A673 (cell line): ENCODE measurements around the gene POLR3F. TPM values are rescaled to one million over a fixed set of nuclear protein-coding genes. Genes with fewer than 3 reads are reported as not detected.

Experiments used
- BruUV-seq: library from RNA; stranded (reverse); fragments of 400-500 nt; replicated peaks from 2 replicates; lab custom pipeline; 2021; lab: Mats Ljungman, UMichigan
- CTCF ChIA-PET: fragments of 300-600 bp; sonication (Branson Sonifier 250); formaldehyde crosslinking; loops from one replicate; lab custom pipeline; 2022; ENCODE audit warnings: antibody characterized with exemption; lab: Charles Lee
- POLR2A ChIA-PET: fragments of 300-600 bp; sonication (Branson Sonifier 250); formaldehyde crosslinking; loops from one replicate; lab custom pipeline; 2022; ENCODE audit warnings: antibody characterized with exemption; ENCODE audit not compliant: low non-redundant PET; lab: Charles Lee
- DNase-seq: peaks from one replicate; pipeline ENCODE4 v3.0.0-alpha.2; 2015; ENCODE audit warnings: low spot score
- H3K27ac ChIP-seq: fragments of 200-600 bp; sonication (generic); 2 replicates; pipeline ENCODE4 v1.5.1; 2016; ENCODE audit warnings: mixed run types, low read depth, mild to moderate bottlenecking, mixed read lengths, antibody characterized with exemption, low read length; ENCODE audit not compliant: poor library complexity, severe bottlenecking
- H3K27me3 ChIP-seq: fragments of 200-600 bp; sonication (generic); replicated peaks from 2 replicates; pipeline ENCODE4 v1.6.1; 2017; ENCODE audit warnings: mixed run types, low read depth, mild to moderate bottlenecking, mixed read lengths, antibody characterized with exemption, low read length; ENCODE audit not compliant: insufficient read depth, poor library complexity
- H3K36me3 ChIP-seq: fragments of 200-600 bp; sonication (generic); 2 replicates; pipeline ENCODE4 v1.6.1; 2016; ENCODE audit warnings: mixed run types, mild to moderate bottlenecking, mixed read lengths, antibody characterized with exemption, low read length; ENCODE audit not compliant: insufficient read depth, poor library complexity, severe bottlenecking
- H3K4me1 ChIP-seq: fragments of 200-600 bp; sonication (generic); 2 replicates; pipeline ENCODE4 v1.6.1; 2017; ENCODE audit warnings: mixed run types, mild to moderate bottlenecking, mixed read lengths, antibody characterized with exemption, low read length; ENCODE audit not compliant: insufficient read depth, poor library complexity, severe bottlenecking
- H3K4me3 ChIP-seq: fragments of 200-600 bp; sonication (generic); 2 replicates; pipeline ENCODE4 v1.5.1; 2016; ENCODE audit warnings: low read depth, mixed run types, mild to moderate bottlenecking, mixed read lengths, low read length; ENCODE audit not compliant: poor library complexity, severe bottlenecking
- H3K9me3 ChIP-seq: fragments of 200-600 bp; sonication (generic); 2 replicates; pipeline ENCODE4 v1.6.1; 2016; ENCODE audit warnings: mixed run types, low read depth, mild to moderate bottlenecking, mixed read lengths, antibody characterized with exemption, low read length; ENCODE audit not compliant: poor library complexity, severe bottlenecking
- EZH2 ChIP-seq: fragments of 200-600 bp; sonication (generic); IDR thresholded peaks from 2 replicates; pipeline ENCODE4 v1.6.1; 2017; ENCODE audit warnings: borderline replicate concordance, low read depth, mild to moderate bottlenecking, mixed read lengths, antibody characterized with exemption, low read length; ENCODE audit not compliant: poor library complexity, severe bottlenecking
- intact Hi-C: fragments of 100-400 bp; cut with micrococcal nuclease; formaldehyde crosslinking; loops from one replicate; pipeline ENCODE4 v1.10.0; 2022; ENCODE audit not compliant: unreplicated experiment
- total RNA-seq: library from RNA; stranded (reverse); gene quantifications from 2 replicates; pipeline ENCODE4 v1.2.3, GENCODE V29; 2021
- TF ChIP-seq, protein P1 (sequence below): fragments of 300-800, 200-600 bp; sonication (generic); conservative IDR thresholded peaks from 2 replicates; pipeline ENCODE4 v1.5.1; 2017; ENCODE audit warnings: low read depth, mild to moderate bottlenecking, antibody characterized with exemption, low read length, moderate library complexity, mixed read lengths

The POLR3F gene
- total RNA-seq, 1 experiment from 2014 or later, result 22.1 TPM

DNA sequence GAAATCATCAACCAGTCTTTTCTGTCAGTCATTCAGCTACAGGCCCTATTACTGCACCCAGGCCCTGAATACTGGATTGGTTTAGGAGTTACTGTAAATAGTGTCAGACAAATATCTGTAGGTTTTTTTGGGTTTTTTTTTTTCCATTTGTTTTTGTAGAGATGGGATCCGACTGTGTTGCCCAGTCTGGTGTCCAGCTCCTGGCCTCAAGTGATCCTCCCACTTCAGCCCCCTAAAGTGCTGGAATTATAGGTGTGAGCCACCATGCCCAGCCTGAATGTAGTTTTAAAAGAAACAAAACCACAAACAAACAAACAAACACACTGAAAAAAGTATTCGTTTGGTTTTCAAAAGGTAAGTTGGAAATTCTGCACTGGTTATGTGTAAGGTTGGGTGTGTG lies 40.0 kb upstream of the POLR3F start:
- Histone ChIP-seq H3K36me3 (no peaks in the 10 kb centered on the region), H3K4me3 (no peak overlapping the region), H3K4me1 (no peaks in the 10 kb centered on the region), H3K27me3 (no peaks in the 10 kb centered on the region), H3K27ac (no peak overlapping the region), H3K9me3 (no peaks in the 10 kb centered on the region)
- TF ChIP-seq, protein P1, sequence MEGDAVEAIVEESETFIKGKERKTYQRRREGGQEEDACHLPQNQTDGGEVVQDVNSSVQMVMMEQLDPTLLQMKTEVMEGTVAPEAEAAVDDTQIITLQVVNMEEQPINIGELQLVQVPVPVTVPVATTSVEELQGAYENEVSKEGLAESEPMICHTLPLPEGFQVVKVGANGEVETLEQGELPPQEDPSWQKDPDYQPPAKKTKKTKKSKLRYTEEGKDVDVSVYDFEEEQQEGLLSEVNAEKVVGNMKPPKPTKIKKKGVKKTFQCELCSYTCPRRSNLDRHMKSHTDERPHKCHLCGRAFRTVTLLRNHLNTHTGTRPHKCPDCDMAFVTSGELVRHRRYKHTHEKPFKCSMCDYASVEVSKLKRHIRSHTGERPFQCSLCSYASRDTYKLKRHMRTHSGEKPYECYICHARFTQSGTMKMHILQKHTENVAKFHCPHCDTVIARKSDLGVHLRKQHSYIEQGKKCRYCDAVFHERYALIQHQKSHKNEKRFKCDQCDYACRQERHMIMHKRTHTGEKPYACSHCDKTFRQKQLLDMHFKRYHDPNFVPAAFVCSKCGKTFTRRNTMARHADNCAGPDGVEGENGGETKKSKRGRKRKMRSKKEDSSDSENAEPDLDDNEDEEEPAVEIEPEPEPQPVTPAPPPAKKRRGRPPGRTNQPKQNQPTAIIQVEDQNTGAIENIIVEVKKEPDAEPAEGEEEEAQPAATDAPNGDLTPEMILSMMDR, result no peak
- TF ChIP-seq EZH2, result no peak
- ChIA-PET CTCF (no interaction called here), POLR2A (no interaction called here)
- no peak for DNase-seq
- intact Hi-C loops, result no loop called here
- no TSS peak for BruUV-seq

DNA sequence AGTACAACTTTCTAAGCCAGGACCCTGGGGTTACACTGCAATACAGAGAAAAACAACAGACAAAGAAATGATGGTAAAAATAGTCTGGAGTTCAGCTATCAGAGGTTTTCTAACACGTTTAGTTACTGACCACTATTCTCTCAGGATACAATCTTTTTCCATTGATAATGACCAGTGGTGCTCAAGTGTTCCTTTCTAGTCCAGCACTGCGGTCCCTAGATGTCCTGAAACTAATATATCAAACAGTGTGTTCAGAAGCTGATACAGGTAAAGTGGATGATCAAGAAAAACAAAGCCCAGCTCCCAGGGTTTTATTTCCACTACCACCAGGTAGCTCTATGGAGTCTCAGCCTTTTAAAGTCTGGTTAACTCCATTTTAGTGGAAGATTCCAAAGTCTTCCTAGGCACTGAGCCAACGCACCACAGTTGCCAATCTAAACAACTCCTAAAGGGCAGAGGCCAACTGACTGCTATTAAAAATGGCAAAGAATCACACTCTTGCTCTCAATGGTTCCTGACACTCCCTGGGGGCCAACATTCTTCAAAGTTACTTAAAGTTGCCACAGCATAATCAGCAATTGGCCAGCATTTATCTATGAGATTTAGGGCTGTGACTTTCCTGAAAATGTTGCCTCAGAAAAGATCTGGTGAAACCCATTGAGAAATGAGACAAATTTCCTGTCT lies 38.6 kb upstream of the POLR3F start:
- Histone ChIP-seq H3K36me3 (no peaks in the 10 kb centered on the region), H3K9me3 (no peaks in the 10 kb centered on the region), H3K4me1 (no peaks in the 10 kb centered on the region), H3K4me3 (no peak overlapping the region), H3K27ac (no peak overlapping the region), H3K27me3 (no peaks in the 10 kb centered on the region)
- TF ChIP-seq, protein P1, result no peak
- TF ChIP-seq EZH2, result no peak
- intact Hi-C loops, result no loop called here
- peak; percentile 16 for DNase-seq
- BruUV-seq, result no TSS peak
- ChIA-PET CTCF (no interaction called here), POLR2A (no interaction called here)

DNA sequence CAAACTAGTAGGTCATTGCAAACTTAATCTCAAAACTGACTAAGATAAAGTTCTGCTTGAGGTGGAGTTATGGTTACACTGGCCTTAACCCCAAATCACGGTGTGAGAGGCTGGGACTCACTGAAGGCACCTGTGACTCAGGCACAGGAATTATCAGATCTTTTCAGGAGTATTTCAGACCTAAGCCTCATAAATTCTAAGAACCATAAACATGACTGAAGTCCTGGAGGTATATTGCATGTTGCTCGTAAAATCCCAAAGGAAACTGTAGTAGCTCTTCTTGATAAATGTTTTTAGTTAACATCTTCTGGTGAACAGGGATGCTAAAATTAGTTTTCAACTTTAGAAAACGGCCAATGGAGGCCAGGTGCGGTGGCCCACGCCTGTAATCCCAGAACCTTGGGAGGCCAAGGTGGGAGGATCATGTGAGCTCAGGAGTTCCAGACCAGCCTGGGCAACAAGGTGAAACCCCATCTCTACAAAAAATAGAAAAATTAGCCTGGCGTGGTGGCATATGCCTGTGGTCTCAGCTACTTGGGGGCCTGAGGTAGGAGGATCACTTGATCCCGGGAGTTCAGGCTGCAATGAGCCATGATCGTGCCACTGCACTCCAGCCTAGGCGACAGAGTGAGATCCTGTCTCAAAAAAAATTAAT lies 36.9 kb upstream of the POLR3F start:
- no peak overlapping the region for H3K4me3 ChIP-seq
- no peaks in the 10 kb centered on the region for H3K27me3 ChIP-seq
- ChIA-PET CTCF (no interaction called here), POLR2A (no interaction called here)
- no peaks in the 10 kb centered on the region for H3K9me3 ChIP-seq
- BruUV-seq, result no TSS peak
- H3K36me3 ChIP-seq, result no peaks in the 10 kb centered on the region
- no peak for TF ChIP-seq EZH2
- TF ChIP-seq, protein P1, result no peak
- H3K4me1 ChIP-seq, result no peaks in the 10 kb centered on the region
- H3K27ac ChIP-seq, result no peak overlapping the region
- no peak for DNase-seq
- intact Hi-C loops, result no loop called here
